GM21737 (cell line): ENCODE measurements around the gene PLXNB3.
"Not testable (repeated sequence)": the region's sequence is repeated elsewhere in the genome, so short reads cannot be mapped to it uniquely, and the experiment has no call there.

Source experiments
- ATAC-seq: cut with Tn5 transposase; IDR thresholded peaks from one replicate; pipeline ENCODE4 v1.9.1; 2021; ENCODE audit warnings: mild to moderate bottlenecking, moderate library complexity; ENCODE audit not compliant: unreplicated experiment

PLXNB3 gene

GRCh38 chrX:153763989-153764755 is at the start of gene PLXNB3:
PLXNB3 (plus strand) TSS chrX:153764249; CDS start chrX:153765536, 1,287 bp downstream.
- ATAC-seq = no peak

GRCh38 chrX:153714256-153714655 is 49.8 kb upstream of the PLXNB3 start:
- ATAC-seq = no peak

GRCh38 chrX:153717445-153717844 is 46.6 kb upstream of the PLXNB3 start:
- ATAC-seq = no peak

GRCh38 chrX:153719238-153719637 is 44.8 kb upstream of the PLXNB3 start:
- ATAC-seq = no peak

GRCh38 chrX:153719701-153720100 is 44.3 kb upstream of the PLXNB3 start:
- ATAC-seq = no peak

- no peak for ATAC-seq
These were observed 41.2 kb upstream of the PLXNB3 start for GRCh38 chrX:153722704-153723350.

- peak; percentile 25 for ATAC-seq
These were observed 40.4 kb upstream of the PLXNB3 start for GRCh38 chrX:153723351-153724251.

- ATAC-seq = peak; percentile 57
These were observed 39.6 kb upstream of the PLXNB3 start, which contains the start of the genes ABCD1 and BCAP31 for GRCh38 chrX:153724252-153725038. ABCD1 (plus strand) TSS chrX:153724856; CDS start chrX:153725267, 411 bp downstream. BCAP31 (minus strand) TSS chrX:153724387; CDS start chrX:153723244, 1,143 bp downstream.

- peak; percentile 1 for ATAC-seq
These were observed 38.8 kb upstream of the PLXNB3 start for GRCh38 chrX:153725039-153725831.

GRCh38 chrX:153725832-153726285 is 38.2 kb upstream of the PLXNB3 start:
- no peak for ATAC-seq

GRCh38 chrX:153726286-153727122 is 37.5 kb upstream of the PLXNB3 start:
- peak; percentile 41 for ATAC-seq

- no peak for ATAC-seq
These were observed 36.7 kb upstream of the PLXNB3 start for GRCh38 chrX:153727123-153727931.

- no peak for ATAC-seq
These were observed 36.0 kb upstream of the PLXNB3 start for GRCh38 chrX:153728095-153728494.

GRCh38 chrX:153728951-153729631 is 35.0 kb upstream of the PLXNB3 start:
- no peak for ATAC-seq

- ATAC-seq = not testable (repeated sequence)
These were observed 33.9 kb upstream of the PLXNB3 start for GRCh38 chrX:153730115-153730514.

GRCh38 chrX:153731117-153731844 is 32.8 kb upstream of the PLXNB3 start:
- ATAC-seq = no peak
